IPS-20b (cell line): ENCODE results near the gene FHOD3.
A peak's percentile ranks its signal among the peaks of the same experiment; 100 is the strongest.

ENCODE experiments used
- H3K27ac ChIP-seq: one replicate; pipeline ENCODE4 v1.5.1; 2013; ENCODE audit warnings: low read length
- H3K27me3 ChIP-seq: 2 replicates; pipeline ENCODE4 v1.6.1; 2013; ENCODE audit warnings: mild to moderate bottlenecking, low read length, inconsistent platforms; ENCODE audit not compliant: insufficient read depth
- H3K36me3 ChIP-seq: 2 replicates; pipeline ENCODE4 v1.6.1; 2013; ENCODE audit warnings: low read depth, mild to moderate bottlenecking, inconsistent platforms, low read length, moderate library complexity; ENCODE audit not compliant: insufficient read depth
- H3K4me1 ChIP-seq: 2 replicates; pipeline ENCODE4 v1.6.1; 2013; ENCODE audit warnings: mild to moderate bottlenecking, control low read depth, inconsistent platforms, low read length, moderate library complexity; ENCODE audit not compliant: insufficient read depth
- H3K4me3 ChIP-seq: 2 replicates; pipeline ENCODE4 v1.5.1; 2013; ENCODE audit warnings: mild to moderate bottlenecking, low read length, inconsistent platforms
- H3K9ac ChIP-seq: 2 replicates; pipeline ENCODE4 v1.6.1; 2013; ENCODE audit warnings: low read depth, mild to moderate bottlenecking, inconsistent platforms, low read length, moderate library complexity
- H3K9me3 ChIP-seq: 2 replicates; pipeline ENCODE4 v1.6.1; 2013; ENCODE audit warnings: mild to moderate bottlenecking, low read depth, low read length, inconsistent platforms; ENCODE audit not compliant: insufficient read depth

FHOD3 gene

DNA sequence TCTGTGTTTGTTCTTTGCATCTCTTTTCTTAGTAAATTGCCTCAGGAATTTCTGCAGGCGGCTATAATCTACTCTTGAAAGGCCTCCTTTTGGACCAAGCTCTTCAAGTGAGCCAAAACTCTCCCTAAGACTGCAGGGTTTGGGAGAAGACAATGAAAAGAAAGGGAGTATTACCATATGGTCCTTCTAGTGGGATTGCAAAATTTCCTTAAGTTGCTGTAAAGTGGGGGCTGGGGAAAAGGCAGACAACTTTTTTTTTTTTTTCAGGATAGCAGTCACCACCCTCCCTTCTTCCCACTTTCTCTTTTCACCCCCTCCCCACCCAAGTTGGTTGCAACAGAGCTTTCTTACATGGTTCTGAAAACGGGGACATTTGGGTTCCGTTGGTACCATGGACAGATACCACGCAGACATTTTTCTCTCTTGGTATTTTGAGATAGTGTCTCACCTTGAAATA, 183.7 kb downstream of the FHOD3 start:
- Histone ChIP-seq H3K27me3 (no peaks in the 10 kb centered on the region), H3K4me1 (peaks cover 42% of the 10 kb centered on the region), H3K4me3 (peak overlapping the region; percentile 13; the same call in 1 of the 2 replicates), H3K9ac (peak overlapping the region; percentile 44; the same call in 1 of the 2 replicates), H3K36me3 (no peaks in the 10 kb centered on the region), H3K9me3 (no peaks in the 10 kb centered on the region), H3K27ac (peak overlapping the region; percentile 84)

DNA sequence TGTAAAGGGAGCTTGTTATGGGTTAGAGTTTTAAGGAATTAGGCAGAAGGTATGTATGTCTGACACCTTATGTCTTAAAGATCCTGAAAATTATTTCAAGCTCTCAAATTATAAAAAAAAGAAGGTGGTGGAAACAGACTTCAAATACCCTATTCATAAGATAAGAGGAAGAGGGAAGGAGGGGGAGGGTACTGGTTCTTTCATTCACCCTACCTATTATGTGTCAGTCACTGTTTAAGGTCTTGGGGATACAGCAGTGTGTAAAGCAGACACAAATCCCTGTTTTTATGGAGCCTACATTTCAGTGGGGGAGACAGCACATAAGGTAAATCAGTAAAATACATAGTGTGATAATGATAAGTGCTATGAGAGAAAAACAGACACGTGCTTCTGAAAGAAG, 184.4 kb downstream of the FHOD3 start:
- Histone ChIP-seq H3K4me1 (peaks cover 42% of the 10 kb centered on the region), H3K9ac (peak overlapping the region; percentile 44; the same call in 1 of the 2 replicates), H3K9me3 (no peaks in the 10 kb centered on the region), H3K27me3 (no peaks in the 10 kb centered on the region), H3K27ac (peak overlapping the region; percentile 70), H3K36me3 (no peaks in the 10 kb centered on the region), H3K4me3 (peak overlapping the region; percentile 13; the same call in 1 of the 2 replicates)

DNA sequence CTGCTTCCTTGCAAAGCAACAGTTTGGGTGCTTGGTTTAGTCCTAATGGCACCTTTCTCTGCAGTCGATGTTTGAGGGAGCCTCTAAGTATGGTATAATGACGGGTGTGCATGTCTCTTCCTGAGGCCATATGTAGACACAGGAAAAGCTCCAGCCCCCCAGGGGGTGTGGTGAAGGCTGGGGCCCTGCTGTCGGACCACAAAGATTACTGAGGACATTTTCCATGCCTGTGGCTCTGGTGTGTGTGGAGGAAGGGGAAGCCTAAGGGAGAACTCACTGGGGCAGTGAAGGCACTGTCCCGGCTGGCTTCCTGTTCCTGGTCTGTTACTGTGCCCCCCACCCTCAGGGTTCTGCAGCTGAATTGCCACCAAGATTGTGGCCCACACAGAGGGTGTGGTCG, 187.1 kb downstream of the FHOD3 start:
- peaks cover 31% of the 10 kb centered on the region for H3K4me1 ChIP-seq
- H3K9ac ChIP-seq: no peak overlapping the region
- H3K9me3 ChIP-seq: no peaks in the 10 kb centered on the region
- no peaks in the 10 kb centered on the region for H3K36me3 ChIP-seq
- no peak overlapping the region for H3K4me3 ChIP-seq
- H3K27ac ChIP-seq: no peak overlapping the region
- no peaks in the 10 kb centered on the region for H3K27me3 ChIP-seq

DNA sequence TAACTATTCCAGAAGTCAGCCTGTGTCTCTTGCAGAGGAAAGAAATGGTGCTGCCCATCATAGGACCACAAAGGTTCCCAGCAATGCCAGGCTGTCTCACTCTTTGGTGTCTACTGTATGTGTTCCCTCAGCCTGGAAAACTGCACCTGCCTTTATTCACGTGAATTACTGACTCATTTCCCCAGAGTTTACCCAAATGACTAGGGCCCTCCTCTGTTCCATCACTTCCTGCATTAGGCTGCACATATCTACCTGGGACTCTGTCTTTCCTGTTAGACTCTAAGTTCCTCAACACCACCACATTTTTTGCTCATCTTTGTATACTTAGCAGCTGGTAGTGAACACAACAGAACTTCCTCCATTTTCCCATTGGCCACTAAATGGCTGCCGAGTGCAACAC, 188.3 kb downstream of the FHOD3 start:
- no peaks in the 10 kb centered on the region for H3K27me3 ChIP-seq
- H3K4me3 ChIP-seq: no peak overlapping the region
- H3K36me3 ChIP-seq: no peaks in the 10 kb centered on the region
- H3K27ac ChIP-seq: no peak overlapping the region
- H3K4me1 ChIP-seq: peaks cover 19% of the 10 kb centered on the region; the same call in 1 of the 2 replicates
- no peak overlapping the region for H3K9ac ChIP-seq
- H3K9me3 ChIP-seq: no peaks in the 10 kb centered on the region

DNA sequence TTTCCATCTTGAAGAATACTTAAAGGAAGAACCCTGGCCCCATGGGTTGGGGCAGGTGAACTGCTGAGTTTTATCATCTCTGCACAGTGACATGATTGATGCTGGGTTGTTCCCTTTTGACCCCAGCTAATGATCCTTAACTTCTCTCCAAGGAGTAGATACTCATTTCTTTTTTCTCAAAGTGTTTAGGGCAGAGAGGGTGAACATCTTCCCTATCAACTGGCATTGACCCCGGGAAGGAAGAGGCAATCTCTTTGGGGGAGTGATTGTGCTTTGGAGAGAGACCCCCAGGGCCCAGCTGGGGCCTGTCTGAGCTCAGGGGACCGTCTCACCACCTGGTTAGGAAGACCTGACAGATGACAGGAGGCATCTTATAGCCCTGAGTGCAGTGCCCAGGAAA, 190.6 kb downstream of the FHOD3 start:
- H3K9me3 ChIP-seq: no peaks in the 10 kb centered on the region
- no peak overlapping the region for H3K9ac ChIP-seq
- H3K27ac ChIP-seq: no peak overlapping the region
- H3K27me3 ChIP-seq: no peaks in the 10 kb centered on the region
- no peaks in the 10 kb centered on the region for H3K36me3 ChIP-seq
- no peak overlapping the region for H3K4me3 ChIP-seq
- no peaks in the 10 kb centered on the region; the same call in 1 of the 2 replicates for H3K4me1 ChIP-seq

DNA sequence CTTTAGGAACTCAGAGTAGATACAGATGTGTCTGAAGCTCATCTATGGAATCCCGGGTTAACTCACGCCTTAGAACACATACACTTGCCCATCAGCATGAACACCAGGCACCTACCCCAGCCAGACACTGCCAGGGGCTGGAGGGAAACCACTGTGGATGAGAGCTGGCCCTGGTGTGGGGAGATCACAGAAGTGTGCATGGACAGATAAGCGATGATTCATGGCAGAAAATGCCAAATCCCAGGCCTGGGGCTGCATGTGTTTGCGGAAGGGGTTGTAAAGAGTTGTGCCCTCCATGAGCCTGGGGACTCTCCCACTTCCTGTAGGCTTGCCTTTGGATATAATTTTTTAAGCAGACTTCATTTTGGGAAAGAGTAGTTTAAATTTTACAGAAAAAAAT, 193.4 kb downstream of the FHOD3 start:
- Histone ChIP-seq H3K9me3 (no peaks in the 10 kb centered on the region), H3K4me3 (no peak overlapping the region), H3K27me3 (no peaks in the 10 kb centered on the region), H3K36me3 (no peaks in the 10 kb centered on the region), H3K27ac (no peak overlapping the region), H3K4me1 (peaks cover 13% of the 10 kb centered on the region; the same call in 1 of the 2 replicates), H3K9ac (no peak overlapping the region)

DNA sequence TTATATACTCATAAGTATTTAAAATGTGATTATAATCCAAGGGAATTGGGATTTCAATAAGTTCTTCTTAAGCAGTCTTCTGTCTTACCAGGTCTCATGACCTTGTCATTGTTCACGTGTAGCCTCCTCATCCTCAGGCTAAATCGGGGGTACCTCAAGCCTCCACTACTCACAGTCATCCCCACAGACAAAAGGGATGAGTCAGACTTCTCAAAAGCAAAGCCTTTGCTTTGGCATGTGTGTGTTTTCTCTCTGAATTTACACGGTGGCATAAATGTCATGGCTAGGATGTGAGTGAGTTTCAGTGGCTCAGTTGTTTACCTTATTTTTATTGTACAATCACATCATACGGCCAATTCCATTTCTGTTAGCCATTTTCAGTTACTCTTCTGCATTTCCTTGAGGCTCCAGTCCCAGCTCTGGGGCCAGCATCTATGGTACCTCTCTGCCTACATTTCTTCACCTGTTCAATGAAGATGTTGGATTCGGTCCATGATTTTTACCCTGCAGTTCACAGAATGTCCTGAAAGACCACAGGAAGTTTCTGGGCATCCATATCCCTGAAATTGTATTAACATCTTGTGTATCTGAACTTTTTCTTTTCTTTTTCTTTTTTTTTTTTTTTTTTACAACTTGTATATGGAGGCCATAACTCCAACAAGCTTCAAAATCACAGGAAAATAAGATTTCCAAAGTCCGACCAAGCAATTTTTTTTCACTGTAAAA, 195.3 kb downstream of the FHOD3 start:
- Histone ChIP-seq H3K9me3 (no peaks in the 10 kb centered on the region), H3K4me1 (peaks cover 13% of the 10 kb centered on the region; the same call in 1 of the 2 replicates), H3K27ac (no peak overlapping the region), H3K27me3 (no peaks in the 10 kb centered on the region), H3K9ac (no peak overlapping the region), H3K36me3 (no peaks in the 10 kb centered on the region), H3K4me3 (no peak overlapping the region)

DNA sequence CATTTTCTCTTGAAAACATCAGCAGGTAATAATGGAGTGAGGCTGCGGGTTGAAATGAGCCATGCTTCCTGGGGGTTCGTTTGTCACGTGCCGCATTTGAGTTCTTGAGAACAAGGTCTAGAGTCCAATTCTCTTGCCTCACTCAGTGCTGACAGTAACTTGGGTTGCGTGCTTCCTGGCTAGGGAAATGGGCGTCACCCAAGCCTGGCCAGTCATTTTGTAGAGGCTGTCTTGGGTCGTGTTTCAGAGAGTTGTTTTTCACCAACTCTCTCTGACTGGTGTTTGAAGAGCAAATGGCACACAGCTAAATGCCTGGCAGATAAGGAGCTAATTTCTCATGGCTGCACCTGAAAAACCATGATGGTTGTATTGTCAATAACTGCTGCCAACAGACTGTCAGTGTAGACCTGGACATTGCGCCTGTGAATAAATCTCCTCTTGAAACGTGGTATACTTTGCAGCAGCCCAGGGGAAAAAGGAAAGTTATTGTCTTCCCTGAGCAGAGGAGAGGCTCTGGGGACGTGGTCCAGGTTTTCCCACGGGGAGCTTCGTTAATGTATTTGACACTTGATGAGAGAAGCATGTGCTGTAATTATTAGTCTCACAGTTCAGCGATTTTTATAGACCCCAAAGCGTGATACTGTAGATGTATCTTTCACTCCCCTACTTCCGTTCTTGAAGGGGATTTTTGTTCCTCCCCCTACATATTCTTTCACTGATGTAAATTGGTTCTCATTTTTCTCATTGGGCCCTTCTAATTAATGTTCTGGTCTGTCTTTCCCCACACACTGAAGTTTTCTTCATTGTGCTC, 196.0 kb downstream of the FHOD3 start:
- no peaks in the 10 kb centered on the region for H3K9me3 ChIP-seq
- no peak overlapping the region for H3K27ac ChIP-seq
- peaks cover 13% of the 10 kb centered on the region; the same call in 1 of the 2 replicates for H3K4me1 ChIP-seq
- no peaks in the 10 kb centered on the region for H3K36me3 ChIP-seq
- H3K4me3 ChIP-seq: no peak overlapping the region
- no peaks in the 10 kb centered on the region for H3K27me3 ChIP-seq
- H3K9ac ChIP-seq: no peak overlapping the region

DNA sequence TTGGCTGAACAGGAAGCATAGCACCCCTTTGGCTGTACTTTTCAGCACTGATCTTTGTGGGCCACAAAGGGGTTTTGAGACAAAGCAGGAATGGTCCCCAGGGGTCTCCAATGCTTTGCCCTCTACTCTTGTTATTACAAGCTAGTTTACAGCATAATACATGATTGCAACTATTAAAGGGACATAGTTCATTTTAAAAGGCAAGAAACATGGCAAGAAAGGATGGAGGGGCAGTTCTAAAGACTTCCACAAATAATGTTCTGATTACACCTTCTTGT, 196.6 kb downstream of the FHOD3 start:
- Histone ChIP-seq H3K27me3 (no peaks in the 10 kb centered on the region), H3K36me3 (no peaks in the 10 kb centered on the region), H3K4me3 (no peak overlapping the region), H3K9ac (no peak overlapping the region), H3K4me1 (peaks cover 13% of the 10 kb centered on the region; the same call in 1 of the 2 replicates), H3K9me3 (no peaks in the 10 kb centered on the region), H3K27ac (no peak overlapping the region)

DNA sequence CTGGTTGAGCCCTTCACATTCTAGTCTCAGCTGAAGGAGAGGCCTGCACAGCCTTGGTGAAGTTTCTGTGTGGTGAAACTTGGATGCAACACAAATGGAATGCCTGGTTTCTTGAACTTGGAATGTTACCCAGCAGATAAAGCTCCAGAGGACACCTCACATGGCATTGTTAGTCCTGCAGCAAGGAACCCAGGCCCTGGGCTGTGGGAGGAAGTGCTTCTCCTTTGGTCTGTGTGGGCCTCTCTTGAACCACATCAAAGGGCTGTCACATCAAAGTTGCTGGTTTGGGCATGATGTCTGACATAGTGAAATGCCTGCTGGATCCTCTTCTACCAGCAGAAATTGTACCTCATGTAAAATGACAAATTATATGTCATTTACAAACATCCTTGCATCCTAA, 198.5 kb downstream of the FHOD3 start:
- H3K4me1 ChIP-seq: peaks cover 13% of the 10 kb centered on the region; the same call in 1 of the 2 replicates
- H3K27me3 ChIP-seq: no peaks in the 10 kb centered on the region
- no peak overlapping the region for H3K4me3 ChIP-seq
- no peaks in the 10 kb centered on the region for H3K9me3 ChIP-seq
- H3K36me3 ChIP-seq: no peaks in the 10 kb centered on the region
- no peak overlapping the region for H3K9ac ChIP-seq
- H3K27ac ChIP-seq: no peak overlapping the region

DNA sequence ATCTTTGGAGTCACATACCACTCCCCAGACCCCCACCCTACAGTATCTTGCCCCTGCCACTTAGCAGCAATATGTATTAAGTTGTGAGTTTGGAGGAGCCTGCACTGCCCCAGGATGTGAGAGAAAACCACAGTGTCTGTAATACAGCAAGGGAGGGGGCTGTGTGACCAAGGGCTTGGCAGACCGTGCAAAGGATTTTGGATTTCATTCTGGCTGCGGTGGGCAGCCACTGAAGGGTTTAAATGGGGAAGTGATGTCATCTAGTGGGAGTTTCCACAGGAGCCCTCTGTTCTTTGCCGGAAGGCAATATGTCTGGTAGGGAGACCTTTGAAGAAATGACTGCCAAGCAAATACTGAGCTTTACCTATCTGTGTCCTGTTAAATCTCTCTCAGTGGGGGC, 202.4 kb downstream of the FHOD3 start:
- Histone ChIP-seq H3K9me3 (no peaks in the 10 kb centered on the region), H3K27ac (no peak overlapping the region), H3K9ac (no peak overlapping the region)

DNA sequence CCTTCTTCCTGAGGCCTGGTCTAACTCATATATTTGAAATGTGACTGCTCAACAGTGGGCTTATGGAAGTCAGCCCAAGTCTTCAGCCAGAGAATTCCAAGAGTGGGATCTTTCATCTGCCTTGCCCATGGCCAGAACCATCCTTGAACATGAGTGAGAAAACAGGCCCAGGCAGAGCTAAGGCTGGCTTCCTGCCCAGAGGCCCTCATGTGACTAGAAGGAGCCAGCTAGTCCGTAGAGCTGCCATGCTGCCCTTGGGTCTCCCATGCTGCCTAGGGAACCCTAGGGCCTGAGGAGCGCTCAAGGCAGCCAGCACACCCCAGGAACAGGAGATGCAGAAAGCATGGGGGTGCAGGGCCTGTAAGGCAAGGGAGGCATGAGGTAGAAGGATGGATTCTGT, 203.6 kb downstream of the FHOD3 start:
- H3K27ac ChIP-seq: no peak overlapping the region

More for the DNA sequence above, 202.4 kb downstream of the FHOD3 start:
- no peak overlapping the region for H3K4me3 ChIP-seq
- no peaks in the 10 kb centered on the region for H3K36me3 ChIP-seq
- no peaks in the 10 kb centered on the region for H3K27me3 ChIP-seq
- no peaks in the 10 kb centered on the region for H3K4me1 ChIP-seq

More for the DNA sequence above, 203.6 kb downstream of the FHOD3 start:
- Histone ChIP-seq H3K36me3 (no peaks in the 10 kb centered on the region), H3K9ac (no peak overlapping the region), H3K4me1 (no peaks in the 10 kb centered on the region), H3K9me3 (no peaks in the 10 kb centered on the region), H3K4me3 (no peak overlapping the region), H3K27me3 (no peaks in the 10 kb centered on the region)
